GM04503 (cell line): Measurements from ENCODE around the gene RANBP3.

Experiments used
- DNase-seq: peaks from one replicate; pipeline ENCODE4 v3.0.0-alpha.2; 2012; ENCODE audit warnings: low read depth

Gene RANBP3

DNA sequence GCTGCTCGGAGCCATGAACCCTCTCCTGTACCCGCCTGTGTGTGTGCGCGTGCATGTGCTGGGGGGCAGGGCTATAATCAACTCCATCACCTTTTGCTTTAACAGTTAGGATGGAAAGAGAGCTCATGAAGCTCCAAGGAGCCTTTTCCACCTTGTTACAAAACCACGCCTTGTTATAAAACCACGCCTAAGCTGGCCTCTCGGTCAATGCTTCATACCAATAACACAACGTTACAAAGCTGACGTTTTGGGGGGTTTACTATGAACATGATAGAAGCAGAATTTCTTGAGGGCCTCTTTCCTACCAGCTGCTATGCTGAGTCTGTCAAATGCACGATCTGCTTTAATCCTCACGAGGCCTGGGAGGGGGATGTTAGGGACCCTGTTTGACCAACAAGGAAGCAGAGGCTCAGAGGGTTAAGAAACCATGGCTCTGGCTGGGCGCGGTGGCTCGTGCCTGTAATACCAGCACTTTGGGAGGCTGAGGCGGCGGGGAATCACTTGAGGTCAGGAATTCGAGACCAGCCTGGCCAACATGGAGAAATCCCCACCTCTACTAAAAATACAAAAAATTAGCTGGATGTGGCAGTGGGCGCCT is 52.0 kb downstream of the RANBP3 start:
- no peak for DNase-seq

DNA sequence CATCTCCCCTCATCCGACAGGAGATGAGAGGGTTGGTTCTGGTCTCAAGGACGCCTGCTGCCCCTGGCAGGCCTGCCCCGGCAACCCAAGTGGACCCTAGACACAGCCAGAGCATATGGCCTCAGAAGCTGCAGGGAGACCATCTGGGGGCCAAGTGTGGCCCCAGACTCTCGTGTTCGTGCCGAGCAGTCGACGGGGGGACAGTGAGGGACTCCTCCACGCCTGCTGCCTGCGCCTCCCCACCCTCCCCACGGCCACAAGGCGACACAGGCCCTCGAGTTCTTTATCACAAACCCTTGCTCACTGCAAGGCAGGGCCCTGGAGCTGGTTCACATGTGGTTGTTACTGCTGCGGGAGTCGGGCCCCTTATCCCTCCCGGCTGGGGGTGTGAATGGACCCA is 54.6 kb downstream of the RANBP3 start:
- no peak for DNase-seq

GRCh38 chr19:5922161-5922545 is 55.8 kb downstream of the RANBP3 start:
- DNase-seq, result no peak

GRCh38 chr19:5921516-5922160 is 56.3 kb downstream of the RANBP3 start:
- DNase-seq, result no peak

DNA sequence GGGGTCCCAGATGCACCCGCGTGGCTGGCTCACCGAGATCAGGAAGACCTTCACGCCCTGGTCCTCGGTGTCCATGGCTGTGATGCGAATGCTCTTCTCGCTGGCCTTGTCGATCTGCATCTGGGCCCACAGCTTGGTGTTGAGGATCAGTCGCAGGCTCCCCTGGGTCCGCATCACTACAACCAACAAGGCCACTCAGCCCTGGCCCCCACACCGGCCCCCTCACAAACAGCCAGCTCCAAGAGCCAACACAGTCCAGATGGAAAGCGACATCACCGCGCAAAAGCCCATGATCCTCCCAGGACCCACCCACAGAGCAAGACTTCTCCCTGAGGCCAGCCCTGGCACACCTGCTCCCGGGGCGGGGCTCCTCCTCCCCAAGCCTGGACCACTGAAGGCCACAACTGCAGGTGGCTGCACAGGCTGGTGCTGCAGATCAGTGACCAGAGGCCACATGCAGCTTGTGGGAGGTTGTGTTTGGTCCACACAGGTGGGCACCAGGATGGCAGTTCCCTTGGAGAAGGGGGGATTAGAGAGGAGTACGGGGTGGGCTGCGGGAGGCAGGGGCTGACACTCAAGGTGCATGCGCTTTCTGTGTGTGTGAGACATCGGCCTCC is 59.4 kb downstream of the RANBP3 start:
- no peak for DNase-seq

DNA sequence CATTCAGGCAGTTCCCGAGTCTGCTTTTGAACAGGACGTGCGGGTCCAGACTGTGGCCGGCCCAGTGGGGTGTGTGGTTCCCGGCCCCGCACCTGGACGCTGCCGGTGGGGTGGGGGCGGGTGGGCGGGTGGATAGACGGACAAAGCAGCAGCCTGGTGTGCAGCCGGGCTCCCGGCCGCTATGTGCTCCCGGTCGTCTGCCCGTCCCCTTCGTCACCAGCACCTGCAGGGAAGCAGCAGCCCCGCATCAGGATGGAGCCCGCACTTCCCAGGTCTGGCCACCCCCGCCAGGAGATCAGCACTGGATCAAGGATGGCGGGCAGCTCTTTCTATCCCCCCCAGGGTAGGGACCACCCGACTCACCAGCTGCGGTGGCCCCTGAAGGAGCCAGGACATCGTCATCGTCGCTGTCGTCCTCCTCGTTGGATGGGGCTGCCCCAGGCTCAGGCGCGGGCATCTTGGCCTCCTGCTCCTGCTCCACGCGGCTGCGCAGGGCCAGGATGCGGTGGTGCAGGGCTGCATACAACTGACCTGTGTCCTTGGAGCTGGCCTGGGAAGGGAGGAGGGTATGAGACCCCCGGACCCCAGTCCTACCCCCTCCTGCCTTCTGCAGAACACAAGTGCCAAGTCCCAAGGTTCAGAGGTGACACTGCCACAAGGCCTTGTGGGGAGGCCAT is 60.4 kb downstream of the RANBP3 start:
- no peak for DNase-seq

DNA sequence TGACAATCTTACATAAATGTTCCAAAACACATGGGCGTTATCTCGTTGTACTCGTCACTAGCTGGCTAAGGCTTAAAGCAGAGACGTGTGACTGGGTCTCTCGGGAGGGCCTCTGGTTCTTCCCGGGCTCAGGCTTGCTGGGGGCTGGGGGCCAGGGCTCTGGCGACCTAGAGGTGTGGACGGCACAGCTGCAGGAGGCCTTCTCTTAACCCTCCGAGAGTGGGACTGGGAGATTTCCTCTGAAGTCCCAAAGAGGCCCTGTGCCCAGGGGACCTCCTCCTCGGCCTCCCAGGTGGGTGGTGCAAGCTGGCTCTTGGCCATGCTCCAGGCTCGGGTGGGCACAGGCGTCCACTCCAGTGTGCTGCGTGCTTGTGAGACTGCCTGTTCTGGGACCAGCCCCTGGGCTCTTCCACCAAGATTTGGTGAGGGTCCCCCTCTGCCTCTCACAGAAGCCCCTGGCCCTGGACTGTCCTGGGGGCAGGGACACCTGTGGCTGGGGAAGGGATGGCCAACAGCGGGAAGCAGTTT is 61.7 kb downstream of the RANBP3 start:
- DNase-seq, result no peak

DNA sequence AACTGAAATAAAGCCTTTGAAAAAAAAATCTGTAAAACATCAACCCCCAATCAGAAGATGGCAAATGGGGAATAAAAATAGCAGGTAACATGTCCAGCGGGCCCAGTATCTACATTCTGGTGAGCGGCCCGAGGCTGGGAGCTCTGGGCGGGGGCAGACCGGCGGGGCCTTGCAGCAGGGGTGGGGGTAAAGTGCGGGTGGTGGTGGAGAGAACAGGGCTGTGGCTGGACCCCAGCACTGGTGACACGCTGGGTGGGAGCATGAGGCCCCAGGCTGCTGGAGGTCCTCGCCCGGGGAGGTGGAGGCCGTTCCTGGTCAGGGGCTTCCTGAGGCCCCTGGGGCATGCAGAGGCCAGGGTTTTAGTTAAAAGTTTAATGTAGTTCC is 62.2 kb downstream of the RANBP3 start:
- DNase-seq, result no peak

DNA sequence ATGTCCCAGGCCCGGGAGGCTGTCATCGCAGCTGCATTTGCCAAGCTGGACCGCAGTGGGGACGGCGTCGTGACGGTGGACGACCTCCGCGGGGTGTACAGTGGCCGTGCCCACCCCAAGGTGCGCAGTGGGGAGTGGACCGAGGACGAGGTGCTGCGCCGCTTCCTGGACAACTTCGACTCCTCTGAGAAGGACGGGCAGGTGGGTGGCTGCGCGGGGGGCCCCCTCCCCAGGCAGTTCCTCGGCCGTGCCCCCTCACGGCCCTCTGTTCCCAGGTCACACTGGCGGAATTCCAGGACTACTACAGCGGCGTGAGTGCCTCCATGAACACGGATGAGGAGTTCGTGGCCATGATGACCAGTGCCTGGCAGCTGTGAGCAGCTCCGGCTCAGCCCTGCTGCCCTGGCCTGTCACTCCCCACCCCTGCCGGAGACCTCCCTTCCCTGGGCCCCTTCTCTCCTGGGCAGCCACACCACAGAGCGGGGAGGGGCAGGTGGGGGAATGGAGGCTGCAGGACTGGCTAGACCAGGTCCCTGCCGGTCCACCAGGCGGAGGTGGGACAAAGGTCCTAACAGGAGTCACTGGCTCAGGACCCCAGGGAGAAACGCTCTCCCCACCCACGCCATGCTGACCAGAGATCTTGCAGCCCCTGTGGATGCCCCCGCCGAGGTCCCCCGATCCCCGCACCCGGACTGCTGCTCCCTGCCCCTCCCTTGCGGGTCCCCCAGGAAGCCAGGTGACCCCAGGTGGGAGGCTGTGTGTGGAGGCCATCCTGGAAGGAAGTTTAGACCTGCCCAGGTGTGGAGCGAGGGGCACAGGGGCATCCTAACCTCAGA is 62.8 kb downstream of the RANBP3 start:
- DNase-seq, result no peak

- DNase-seq, result no peak
These were observed 63.6 kb downstream of the RANBP3 start for GRCh38 chr19:5914358-5914774.

GRCh38 chr19:5913739-5914357 is 64.1 kb downstream of the RANBP3 start, which contains the start of gene CAPS:
CAPS (plus strand) TSS chr19:5914254; CDS start chr19:5914407, 153 bp downstream.
- DNase-seq, result peak; percentile 38

GRCh38 chr19:5911366-5911765 is 66.6 kb downstream of the RANBP3 start:
- no peak for DNase-seq

- no peak for DNase-seq
These were observed 67.4 kb downstream of the RANBP3 start for GRCh38 chr19:5910638-5910907.

- DNase-seq, result no peak
These were observed 69.0 kb downstream of the RANBP3 start for GRCh38 chr19:5908773-5909442.

DNA sequence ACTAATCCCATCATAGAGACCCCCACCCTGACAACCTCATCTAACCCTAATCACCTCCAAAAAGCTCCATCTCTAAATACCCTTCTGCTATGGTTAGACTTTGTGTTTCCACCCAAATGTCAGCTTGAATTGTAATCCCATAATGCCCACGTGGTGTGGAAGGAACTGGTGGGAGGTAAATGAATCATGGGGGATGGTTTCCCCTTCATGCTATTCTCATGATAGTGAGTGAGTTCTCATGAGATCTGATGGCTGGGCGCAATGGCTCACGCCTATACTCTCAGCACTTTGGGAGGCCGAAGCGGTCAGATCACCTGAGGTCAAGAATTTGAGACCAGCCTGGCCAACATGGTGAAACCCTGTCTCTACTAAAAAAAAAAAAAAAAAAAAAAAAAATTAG is 70.7 kb downstream of the RANBP3 start:
- no peak for DNase-seq

DNA sequence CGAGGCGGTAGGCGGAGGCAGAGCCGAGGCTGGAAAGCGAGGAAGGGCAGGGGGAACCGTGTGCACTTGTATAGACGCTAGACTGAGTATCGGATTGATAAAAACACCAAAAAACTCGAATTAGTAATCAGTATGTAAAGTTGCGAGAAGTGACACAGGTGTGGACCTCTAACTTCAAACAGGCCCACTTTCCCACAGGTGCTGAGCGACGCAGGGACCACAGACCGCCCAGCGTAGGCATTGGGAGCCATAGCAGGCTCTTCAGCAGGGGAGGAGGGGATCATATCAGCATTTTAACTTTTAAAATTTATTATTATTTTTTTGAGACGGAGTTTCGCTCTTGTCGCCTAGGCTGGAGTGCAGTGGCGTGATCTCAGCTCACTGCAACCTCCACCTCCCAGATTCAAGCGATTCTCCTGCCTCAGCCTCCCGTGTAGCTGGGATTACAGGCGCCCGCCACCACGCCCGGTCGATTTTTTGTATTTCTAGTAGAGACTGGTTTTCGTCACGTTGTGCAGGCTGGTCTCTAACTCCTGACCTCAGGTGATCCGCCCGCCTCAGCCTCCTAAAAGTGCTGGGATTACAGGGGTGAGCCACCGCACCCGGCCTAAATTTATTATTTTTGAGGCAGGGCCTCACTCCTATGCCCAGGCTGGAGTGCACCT is 72.7 kb downstream of the RANBP3 start:
- no peak for DNase-seq

DNA sequence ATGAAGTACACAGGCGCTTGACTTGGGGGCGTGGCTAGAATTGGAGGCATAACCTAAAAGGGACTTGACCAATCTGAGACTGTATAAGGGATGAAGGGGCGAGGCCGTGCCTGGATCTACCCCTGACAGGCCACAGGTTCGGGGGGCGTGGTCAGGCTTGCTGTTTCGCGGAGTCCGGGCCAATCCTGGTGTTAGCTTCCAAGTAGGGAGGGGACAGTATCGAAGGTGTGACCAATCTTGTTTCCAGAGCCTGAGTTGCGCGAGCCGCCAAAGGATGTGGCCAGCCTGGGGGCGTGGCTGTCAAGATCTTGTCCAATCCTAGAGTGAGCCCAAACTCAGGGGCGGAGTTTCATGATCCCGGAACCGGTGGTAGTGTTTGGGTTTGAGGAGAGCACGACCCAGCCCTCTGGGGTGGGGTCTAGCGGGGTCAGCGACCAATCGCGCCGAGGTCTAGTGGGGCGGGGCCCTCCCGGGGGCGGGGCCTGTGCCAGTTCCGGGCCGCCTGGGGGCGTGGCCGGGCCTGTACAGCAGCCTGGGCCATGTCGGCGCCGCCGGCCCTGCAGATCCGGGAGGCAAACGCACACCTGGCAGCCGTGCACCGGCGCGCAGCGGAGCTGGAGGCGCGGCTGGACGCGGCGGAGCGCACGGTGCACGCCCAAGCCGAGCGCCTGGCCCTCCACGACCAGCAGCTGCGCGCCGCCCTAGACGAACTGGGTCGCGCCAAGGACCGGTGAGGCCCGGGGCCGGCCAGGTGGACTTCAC is 73.4 kb downstream of the RANBP3 start, which contains the start of gene VMAC:
Gene VMAC (plus strand): TSS at position 521 of the 762 bp plus-strand sequence. CDS start 19 bp downstream, at position 540.
- DNase-seq, result peak; percentile 100

DNA sequence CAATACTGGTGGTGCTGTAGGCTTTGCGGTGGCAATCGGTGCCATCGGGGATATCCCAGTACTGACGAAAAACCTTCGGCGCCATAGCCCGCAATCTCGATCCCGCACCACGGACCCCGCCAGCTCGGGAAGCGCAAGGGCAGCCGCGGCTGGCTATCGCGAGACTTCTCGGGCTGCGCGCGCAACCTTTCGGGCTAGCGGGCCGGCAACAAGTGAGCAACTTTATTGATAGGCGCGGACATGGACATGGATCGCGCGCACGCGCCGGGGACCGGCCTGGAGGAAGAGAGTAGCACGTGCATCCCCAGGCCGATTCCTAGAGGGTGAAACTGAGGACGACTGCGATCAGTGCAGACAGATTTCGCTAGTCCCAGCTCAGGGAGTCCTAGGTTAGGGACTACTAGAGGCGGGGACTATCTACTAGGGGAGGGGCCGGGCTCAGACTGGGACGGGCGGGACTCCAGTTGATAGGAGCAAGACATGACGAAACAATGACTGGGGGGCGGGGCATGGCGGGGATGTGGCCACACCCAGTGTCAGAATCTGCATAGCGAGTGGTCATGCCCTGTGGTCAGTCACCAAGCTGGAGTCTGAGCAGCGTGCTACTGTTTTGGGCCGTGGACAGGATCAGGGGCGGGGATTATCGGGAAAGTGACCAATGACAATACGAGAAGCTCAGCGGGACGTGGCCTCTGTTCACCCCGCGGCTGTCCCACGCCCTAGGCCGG is 74.2 kb downstream of the RANBP3 start, which contains the start of gene NDUFA11:
Gene NDUFA11 (minus strand): TSS at position 167 of the 728 bp plus-strand sequence. CDS start 82 bp downstream, at position 85.
- no peak for DNase-seq
